ENCODE measurements around the gene FCRL5.

- TF ChIP-seq CTCF (IDR thresholded peaks at IDR 0.05): no peak
- no peak for TF ChIP-seq EZH2phosphoT487 (IDR thresholded peaks at IDR 0.05)
Measured at GRCh38 chr1:157484573-157484972, 67.7 kb downstream of the FCRL5 start.
